Keratinocyte (primary cell): Measurements from ENCODE around the gene FBLN1.

Source experiments
- EZH2 ChIP-seq: IDR thresholded peaks from one replicate; pipeline ENCODE4 v1.6.1; 2012; ENCODE audit warnings: inconsistent platforms, mild to moderate bottlenecking, low read length, moderate library complexity
- TF ChIP-seq, protein P1 (sequence below), 3 experiments: IDR thresholded peaks in 1 of 3; conservative IDR thresholded peaks in 1 of 3; optimal IDR thresholded peaks in 1 of 3; 2 replicates in 2 of 3; 3 replicates in 1 of 3; pipeline versions ENCODE3 to v1.5.1; 2011; ENCODE audit warnings: low read length in 3 of 3, mild to moderate bottlenecking in 3 of 3, moderate library complexity in 2 of 3, control low read depth in 1 of 3, inconsistent platforms in 1 of 3; ENCODE audit not compliant: insufficient read depth in 2 of 3; ENCODE audit errors: extremely low read depth in 1 of 3

- TF ChIP-seq, protein P1, sequence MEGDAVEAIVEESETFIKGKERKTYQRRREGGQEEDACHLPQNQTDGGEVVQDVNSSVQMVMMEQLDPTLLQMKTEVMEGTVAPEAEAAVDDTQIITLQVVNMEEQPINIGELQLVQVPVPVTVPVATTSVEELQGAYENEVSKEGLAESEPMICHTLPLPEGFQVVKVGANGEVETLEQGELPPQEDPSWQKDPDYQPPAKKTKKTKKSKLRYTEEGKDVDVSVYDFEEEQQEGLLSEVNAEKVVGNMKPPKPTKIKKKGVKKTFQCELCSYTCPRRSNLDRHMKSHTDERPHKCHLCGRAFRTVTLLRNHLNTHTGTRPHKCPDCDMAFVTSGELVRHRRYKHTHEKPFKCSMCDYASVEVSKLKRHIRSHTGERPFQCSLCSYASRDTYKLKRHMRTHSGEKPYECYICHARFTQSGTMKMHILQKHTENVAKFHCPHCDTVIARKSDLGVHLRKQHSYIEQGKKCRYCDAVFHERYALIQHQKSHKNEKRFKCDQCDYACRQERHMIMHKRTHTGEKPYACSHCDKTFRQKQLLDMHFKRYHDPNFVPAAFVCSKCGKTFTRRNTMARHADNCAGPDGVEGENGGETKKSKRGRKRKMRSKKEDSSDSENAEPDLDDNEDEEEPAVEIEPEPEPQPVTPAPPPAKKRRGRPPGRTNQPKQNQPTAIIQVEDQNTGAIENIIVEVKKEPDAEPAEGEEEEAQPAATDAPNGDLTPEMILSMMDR (optimal IDR thresholded peaks at IDR 0.05 in 1 of 3, IDR thresholded peaks at IDR 0.05 in 1 of 3, conservative IDR thresholded peaks at IDR 0.05 in 1 of 3; ENCODE audit: extremely low read depth in 1 of 3, insufficient read depth in 2 of 3, low read length in 3 of 3): no peak
- TF ChIP-seq EZH2: no peak
Observed at GRCh38 chr22:45475851-45476514, 26.7 kb upstream of the FBLN1 start.
